ENCODE results near the gene ALDH5A1.

ALDH5A1 gene

DNA sequence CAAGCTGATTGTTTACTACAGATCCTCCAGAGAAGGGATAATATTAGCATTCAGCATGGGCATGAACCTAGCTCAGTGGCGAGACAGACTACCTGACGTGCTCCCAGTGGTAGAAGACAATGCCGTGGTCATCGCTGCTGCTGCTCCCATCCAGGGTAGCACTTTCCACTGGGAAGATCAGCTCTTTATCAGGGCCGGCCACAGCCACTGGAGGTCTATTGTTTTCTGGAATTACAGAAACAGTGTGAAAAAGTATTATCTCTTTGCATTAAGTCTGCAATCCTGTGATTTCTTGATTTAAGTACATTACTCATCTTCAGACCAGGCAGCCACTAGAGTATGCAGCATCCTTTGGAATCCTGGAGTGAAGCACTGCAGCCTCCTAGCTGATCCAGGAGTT, 75.0 kb downstream of the ALDH5A1 start:
- DNase-seq (ENCODE audit: low spot score): no peak

DNA sequence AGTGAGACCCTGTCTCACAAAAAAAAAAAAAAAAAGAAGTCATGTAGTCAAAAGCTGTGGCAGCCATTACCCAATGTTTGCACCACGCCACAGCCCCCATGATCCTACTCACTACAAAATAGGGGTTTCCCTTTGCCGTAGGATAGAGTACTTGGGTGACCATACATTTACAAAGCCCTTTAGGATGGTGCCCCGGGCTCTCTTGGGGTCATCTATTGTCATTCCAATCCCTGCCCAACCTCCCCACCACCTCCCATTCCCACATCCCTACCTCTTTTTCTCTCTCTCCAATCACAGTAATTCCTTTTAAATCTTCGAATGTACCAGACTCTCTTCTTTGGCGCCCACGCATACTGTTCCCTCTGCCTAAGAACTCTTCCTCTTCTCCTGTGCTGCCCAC, 76.6 kb downstream of the ALDH5A1 start:
- no peak for DNase-seq (ENCODE audit: low spot score)

DNA sequence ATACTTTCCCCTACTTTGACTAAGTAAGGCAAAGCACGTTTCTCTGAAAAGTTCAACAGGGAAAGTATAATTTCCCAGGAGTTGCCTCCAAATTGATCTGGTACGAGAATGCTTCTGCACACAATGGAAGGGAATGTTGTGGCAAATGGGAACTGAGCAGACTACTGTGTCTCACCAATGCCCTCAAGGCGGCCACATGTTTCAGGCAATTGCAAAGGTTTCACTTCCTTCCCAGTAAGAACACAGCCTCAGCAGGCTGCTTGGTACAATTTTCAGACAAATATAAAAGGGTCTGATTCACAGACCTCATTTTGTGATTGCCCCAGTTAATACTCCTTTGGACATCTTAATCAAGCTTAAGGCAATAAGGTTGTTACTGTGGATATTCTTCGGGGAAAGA, 80.0 kb downstream of the ALDH5A1 start:
- no peak for DNase-seq (ENCODE audit: low spot score)

DNA sequence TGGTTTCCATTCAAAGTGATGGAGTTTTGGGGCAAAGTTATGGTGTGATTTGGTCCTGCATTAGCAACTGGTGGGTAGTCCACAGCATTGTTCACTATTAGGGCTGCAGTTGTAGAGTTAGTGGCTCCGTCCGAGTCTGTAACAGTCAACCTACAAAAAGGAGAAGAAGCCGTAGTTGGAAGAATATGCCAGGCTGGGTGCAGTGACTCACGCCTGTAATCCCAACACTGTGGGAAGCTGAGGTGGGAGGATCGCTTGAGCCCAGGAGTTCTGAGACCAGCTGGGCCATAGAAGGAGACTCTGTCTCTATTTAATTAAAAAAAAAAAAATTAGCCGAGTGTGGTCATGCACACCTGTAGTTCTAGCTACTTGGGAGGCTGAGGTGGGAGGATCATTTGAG, 81.7 kb downstream of the ALDH5A1 start:
- DNase-seq (ENCODE audit: low spot score): no peak

DNA sequence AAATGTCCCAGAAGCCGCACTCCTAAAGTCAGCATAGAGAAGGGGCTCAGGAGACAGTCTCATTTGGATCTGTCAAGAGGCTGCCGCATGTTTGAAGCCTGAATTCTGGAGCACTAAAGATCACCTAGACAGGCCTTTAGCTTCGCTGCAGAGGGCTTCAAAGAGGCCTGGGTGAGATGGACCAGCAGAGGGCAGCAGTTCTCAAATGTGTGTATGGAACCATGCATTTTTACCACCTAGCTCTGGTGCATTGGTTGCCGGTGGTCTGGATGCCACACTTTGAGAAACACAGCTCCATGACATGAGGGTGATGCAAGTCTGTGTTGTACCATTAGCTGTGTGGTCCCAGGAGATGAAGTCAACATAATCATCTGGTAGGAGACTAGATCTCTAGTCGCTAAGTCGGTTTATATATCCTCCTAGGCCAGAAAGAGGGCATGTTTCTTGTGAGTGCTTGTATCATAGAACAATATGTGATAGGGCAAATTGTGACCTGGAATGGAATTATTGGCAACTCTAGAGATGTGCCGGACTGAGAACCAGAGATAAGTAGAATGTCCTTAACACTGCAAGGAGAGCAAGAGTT, 86.4 kb downstream of the ALDH5A1 start:
- peak; percentile 34 for DNase-seq (ENCODE audit: low spot score)

DNA sequence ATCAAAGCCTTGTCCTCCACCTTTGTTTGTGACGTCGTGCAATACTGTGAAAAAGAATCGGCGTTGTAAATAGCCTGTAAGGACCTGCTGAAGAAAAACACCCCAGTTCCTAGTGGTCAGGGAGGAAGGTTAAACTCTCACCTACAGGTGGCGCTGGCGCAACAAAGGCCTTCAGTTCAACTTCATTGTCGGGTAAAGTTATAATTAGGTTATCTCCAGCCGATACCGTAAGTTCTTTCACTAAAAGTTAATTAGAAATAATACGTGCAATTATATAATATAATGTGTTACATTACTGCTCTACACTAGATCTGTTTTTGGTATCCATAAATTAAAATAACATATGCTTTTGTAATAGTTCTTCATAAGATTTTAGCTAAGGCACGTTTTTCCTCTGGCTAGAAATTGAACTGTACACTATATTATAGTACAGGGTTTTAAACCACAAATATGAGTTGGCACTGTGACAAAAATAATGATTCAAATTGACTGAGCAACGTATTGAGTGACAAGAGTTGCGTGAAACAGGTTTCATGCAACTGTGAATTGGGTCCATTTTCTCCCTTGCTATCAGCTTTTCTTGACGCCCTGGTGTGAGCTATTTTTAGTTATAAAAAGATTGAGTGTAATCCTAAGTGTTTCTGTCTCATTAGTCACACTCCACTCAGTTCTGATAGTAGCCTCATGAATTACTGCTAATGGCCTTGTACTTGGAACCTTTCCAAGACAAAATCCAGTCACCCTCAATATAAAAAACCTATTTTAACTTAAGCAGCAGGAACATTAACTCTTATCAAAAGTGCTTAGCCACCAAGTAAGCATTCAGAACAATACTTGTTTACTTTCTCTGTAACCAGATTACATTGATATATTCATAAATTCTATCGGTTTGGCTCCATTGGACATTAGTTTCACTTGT, 89.0 kb downstream of the ALDH5A1 start:
- peak; percentile 11 for DNase-seq (ENCODE audit: low spot score)

DNA sequence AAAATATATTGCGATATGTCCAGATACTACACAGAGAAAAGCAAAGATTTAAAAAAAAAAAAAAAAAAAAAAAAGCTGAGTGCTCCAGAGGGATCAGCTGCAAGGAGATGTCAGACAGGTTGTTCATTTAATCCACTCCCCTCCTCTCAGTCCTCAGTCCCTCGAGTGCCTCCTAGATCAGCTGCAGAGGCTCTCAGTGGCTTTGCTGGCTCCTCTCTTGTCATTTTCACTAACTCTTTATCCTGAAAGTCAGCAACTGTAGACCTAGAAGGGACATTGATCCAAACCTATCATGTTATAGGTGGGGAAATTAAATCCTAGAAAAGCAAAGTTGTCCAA, 89.6 kb downstream of the ALDH5A1 start:
- DNase-seq (ENCODE audit: low spot score): no peak
